ENCODE results near the gene CADPS. TPM values are rescaled to one million over a fixed set of nuclear protein-coding genes. Genes with fewer than 3 reads are reported as not detected.

CADPS gene
- polyA plus RNA-seq, 3 donors, result not detected

DNA sequence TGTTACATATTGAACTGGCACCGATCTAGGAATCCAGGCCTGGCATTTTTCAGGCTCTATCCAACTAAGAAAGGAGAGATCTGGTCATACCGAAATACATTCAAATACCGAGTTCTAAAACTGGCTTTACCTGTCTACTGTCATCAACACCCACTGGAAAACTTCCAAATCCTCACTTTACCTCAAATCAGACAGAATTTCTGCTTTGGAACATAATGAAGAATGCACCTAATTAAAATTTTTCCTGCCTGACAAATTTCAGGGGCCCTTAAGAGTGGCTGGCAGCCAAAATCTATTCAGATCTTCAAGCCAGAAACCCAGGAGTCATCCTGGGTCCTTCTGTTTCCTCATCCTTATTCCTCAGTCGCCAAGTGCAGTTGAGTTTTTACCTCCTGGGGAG is 303.3 kb downstream of the CADPS start:
- H3K4me3 Mint-ChIP-seq, result no peak overlapping the region
- H3K4me1 ChIP-seq (ENCODE audit: control insufficient read depth in 1 of 2, insufficient read depth in 2 of 2, low read length in 2 of 2), result no peaks in the 10 kb centered on the region
- no peak for DNase-seq
- H3K27ac ChIP-seq (ENCODE audit: low read depth in 1 of 2, low read length in 2 of 2), result no peak overlapping the region
- H3K27me3 ChIP-seq (ENCODE audit: control insufficient read depth in 2 of 2, insufficient read depth in 2 of 2, low read length in 2 of 2), result no peaks in the 10 kb centered on the region
- H3K9ac ChIP-seq (ENCODE audit: insufficient read depth, low read length, poor library complexity, severe bottlenecking), result no peak overlapping the region
- H3K4me2 ChIP-seq (replicated peaks; ENCODE audit: extremely low read depth, low read length, poor library complexity, severe bottlenecking), result no peak overlapping the region
- H3K4me3 ChIP-seq (replicated peaks in 1 of 3; ENCODE audit: low read depth in 2 of 3, low read length in 3 of 3), result no peak overlapping the region
- no peaks in the 10 kb centered on the region for H3K79me2 ChIP-seq (ENCODE audit: insufficient read depth, low read length)
- peaks cover 0 to 2% (median 0%) of the 10 kb centered on the region in 3 donors for H3K27me3 Mint-ChIP-seq (ENCODE audit: low read depth in 3 of 3)
- no peaks in the 10 kb centered on the region for H3K36me3 Mint-ChIP-seq
- no peak overlapping the region for H3K27ac Mint-ChIP-seq
- 93% methylated on average over 3 of the region's 4 CpGs for WGBS (ENCODE audit: insufficient coverage)
- H4K20me1 ChIP-seq (ENCODE audit: insufficient read depth, low read length), result no peaks in the 10 kb centered on the region
- no peak overlapping the region for H2AFZ ChIP-seq (ENCODE audit: insufficient read depth, low read depth, low read length, poor library complexity, severe bottlenecking)
- H3K9me3 ChIP-seq (replicated peaks in 1 of 2; ENCODE audit: control insufficient read depth in 1 of 2, insufficient read depth in 1 of 2, low read length in 2 of 2), result no peaks in the 10 kb centered on the region
- no peak for TF ChIP-seq CTCF (IDR thresholded peaks at IDR 0.05)
- intact Hi-C loops (cut with micrococcal nuclease), result no loop called here
- H3K9me3 Mint-ChIP-seq, result peaks cover 0 to 2% (median 0%) of the 10 kb centered on the region in 7 donors
- no peaks in the 10 kb centered on the region for H3K36me3 ChIP-seq (replicated peaks in 1 of 2; ENCODE audit: control insufficient read depth in 1 of 2, insufficient read depth in 2 of 2, low read length in 2 of 2)
- H3K4me1 Mint-ChIP-seq, result no peaks in the 10 kb centered on the region

DNA sequence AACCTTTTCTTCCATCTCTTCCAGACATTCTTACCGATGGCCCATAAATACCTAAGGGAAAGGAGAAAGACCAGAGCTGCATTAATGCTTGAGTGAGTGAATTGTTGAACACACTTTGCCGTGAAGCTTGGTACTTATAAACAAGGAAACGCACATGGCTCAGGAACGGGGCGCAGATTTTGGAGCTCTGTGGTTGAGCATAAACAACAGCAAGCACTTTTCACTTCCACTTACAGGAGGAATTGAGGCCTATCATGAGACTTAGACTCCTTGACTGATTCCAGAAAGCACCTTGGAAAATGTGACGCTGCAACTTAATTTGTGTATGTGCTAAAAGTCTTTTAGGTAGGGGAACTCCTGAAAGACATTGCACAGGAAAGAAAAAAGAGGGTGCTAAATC is 304.3 kb downstream of the CADPS start:
- no peaks in the 10 kb centered on the region for H4K20me1 ChIP-seq (ENCODE audit: insufficient read depth, low read length)
- no peaks in the 10 kb centered on the region for H3K79me2 ChIP-seq (ENCODE audit: insufficient read depth, low read length)
- H3K27me3 Mint-ChIP-seq (ENCODE audit: low read depth in 3 of 3), result peaks cover 0 to 2% (median 0%) of the 10 kb centered on the region in 3 donors
- H3K4me3 ChIP-seq (replicated peaks in 1 of 3; ENCODE audit: low read depth in 2 of 3, low read length in 3 of 3), result no peak overlapping the region
- H3K36me3 ChIP-seq (replicated peaks in 1 of 2; ENCODE audit: control insufficient read depth in 1 of 2, insufficient read depth in 2 of 2, low read length in 2 of 2), result no peaks in the 10 kb centered on the region
- no peak overlapping the region for H2AFZ ChIP-seq (ENCODE audit: insufficient read depth, low read depth, low read length, poor library complexity, severe bottlenecking)
- DNase-seq, result no peak
- H3K27ac ChIP-seq (ENCODE audit: low read depth in 1 of 2, low read length in 2 of 2), result no peak overlapping the region
- H3K9me3 Mint-ChIP-seq, result peaks cover 0 to 2% (median 0%) of the 10 kb centered on the region in 7 donors
- no peaks in the 10 kb centered on the region for H3K36me3 Mint-ChIP-seq
- H3K9me3 ChIP-seq (replicated peaks in 1 of 2; ENCODE audit: control insufficient read depth in 1 of 2, insufficient read depth in 1 of 2, low read length in 2 of 2), result no peaks in the 10 kb centered on the region
- H3K27ac Mint-ChIP-seq, result no peak overlapping the region
- H3K4me2 ChIP-seq (replicated peaks; ENCODE audit: extremely low read depth, low read length, poor library complexity, severe bottlenecking), result no peak overlapping the region
- H3K27me3 ChIP-seq (ENCODE audit: control insufficient read depth in 2 of 2, insufficient read depth in 2 of 2, low read length in 2 of 2), result no peaks in the 10 kb centered on the region
- H3K4me1 ChIP-seq (ENCODE audit: control insufficient read depth in 1 of 2, insufficient read depth in 2 of 2, low read length in 2 of 2), result no peaks in the 10 kb centered on the region
- H3K4me3 Mint-ChIP-seq, result no peak overlapping the region
- H3K4me1 Mint-ChIP-seq, result no peaks in the 10 kb centered on the region
- no CpG with 5 or more reads among the region's 6 CpGs for whole genome bisulfite sequencing (ENCODE audit: insufficient coverage)
- H3K9ac ChIP-seq (ENCODE audit: insufficient read depth, low read length, poor library complexity, severe bottlenecking), result no peak overlapping the region
- TF ChIP-seq CTCF (IDR thresholded peaks at IDR 0.05), result no peak
- intact Hi-C loops (cut with micrococcal nuclease), result no loop called here
